Measurements from ENCODE around the gene TRPM3.

The TRPM3 gene

GRCh38 chr9:70603020-70603411, 518.4 kb downstream of the TRPM3 start:
- Mint-ChIP-seq H3K9me3 (ENCODE audit: low read depth) (no peaks in the 10 kb centered on the region), H3K4me3 (no peak overlapping the region), H3K4me1 (ENCODE audit: low read depth) (no peaks in the 10 kb centered on the region), H3K36me3 (no peaks in the 10 kb centered on the region), H3K27me3 (no peaks in the 10 kb centered on the region), H3K27ac (no peak overlapping the region)

GRCh38 chr9:70602321-70603019, 519.0 kb downstream of the TRPM3 start:
- no peak overlapping the region for H3K27ac Mint-ChIP-seq
- H3K27me3 Mint-ChIP-seq = no peaks in the 10 kb centered on the region
- H3K4me3 Mint-ChIP-seq = no peak overlapping the region
- no peaks in the 10 kb centered on the region for H3K9me3 Mint-ChIP-seq (ENCODE audit: low read depth)
- H3K4me1 Mint-ChIP-seq (ENCODE audit: low read depth) = no peaks in the 10 kb centered on the region
- no peaks in the 10 kb centered on the region for H3K36me3 Mint-ChIP-seq

GRCh38 chr9:70601000-70601951, 520.1 kb downstream of the TRPM3 start:
- Mint-ChIP-seq H3K9me3 (ENCODE audit: low read depth) (no peaks in the 10 kb centered on the region), H3K36me3 (no peaks in the 10 kb centered on the region), H3K4me1 (ENCODE audit: low read depth) (no peaks in the 10 kb centered on the region), H3K27me3 (no peaks in the 10 kb centered on the region), H3K4me3 (no peak overlapping the region), H3K27ac (no peak overlapping the region)

- H3K27me3 Mint-ChIP-seq = no peaks in the 10 kb centered on the region
- H3K27ac Mint-ChIP-seq = no peak overlapping the region
- H3K9me3 Mint-ChIP-seq (ENCODE audit: low read depth) = no peaks in the 10 kb centered on the region
- no peak overlapping the region for H3K4me3 Mint-ChIP-seq
- no peaks in the 10 kb centered on the region for H3K36me3 Mint-ChIP-seq
- H3K4me1 Mint-ChIP-seq (ENCODE audit: low read depth) = no peaks in the 10 kb centered on the region
These were observed 520.9 kb downstream of the TRPM3 start for GRCh38 chr9:70600506-70600905.

- no peaks in the 10 kb centered on the region for H3K36me3 Mint-ChIP-seq
These were observed 523.5 kb downstream of the TRPM3 start for GRCh38 chr9:70597886-70598285.

GRCh38 chr9:70595211-70595610, 526.2 kb downstream of the TRPM3 start:
- H3K4me3 Mint-ChIP-seq = no peak overlapping the region
- no peaks in the 10 kb centered on the region for H3K27me3 Mint-ChIP-seq
- no peaks in the 10 kb centered on the region for H3K36me3 Mint-ChIP-seq
- H3K9me3 Mint-ChIP-seq (ENCODE audit: low read depth) = no peaks in the 10 kb centered on the region
- no peaks in the 10 kb centered on the region for H3K4me1 Mint-ChIP-seq (ENCODE audit: low read depth)
- H3K27ac Mint-ChIP-seq = no peak overlapping the region

More at GRCh38 chr9:70597886-70598285, 523.5 kb downstream of the TRPM3 start:
- Mint-ChIP-seq H3K4me1 (ENCODE audit: low read depth) (no peaks in the 10 kb centered on the region), H3K27ac (no peak overlapping the region), H3K9me3 (ENCODE audit: low read depth) (no peaks in the 10 kb centered on the region), H3K4me3 (no peak overlapping the region), H3K27me3 (no peaks in the 10 kb centered on the region)

- no peaks in the 10 kb centered on the region for H3K27me3 Mint-ChIP-seq
- H3K4me3 Mint-ChIP-seq = no peak overlapping the region
- H3K9me3 Mint-ChIP-seq (ENCODE audit: low read depth) = no peaks in the 10 kb centered on the region
- no peaks in the 10 kb centered on the region for H3K36me3 Mint-ChIP-seq
- no peak overlapping the region for H3K27ac Mint-ChIP-seq
- H3K4me1 Mint-ChIP-seq (ENCODE audit: low read depth) = no peaks in the 10 kb centered on the region
These were observed 527.0 kb downstream of the TRPM3 start for GRCh38 chr9:70594386-70594944.

GRCh38 chr9:70593241-70593640, 528.2 kb downstream of the TRPM3 start:
- Mint-ChIP-seq H3K27me3 (no peaks in the 10 kb centered on the region), H3K27ac (no peak overlapping the region), H3K9me3 (ENCODE audit: low read depth) (no peaks in the 10 kb centered on the region)

GRCh38 chr9:70590315-70590677, 531.1 kb downstream of the TRPM3 start:
- no peaks in the 10 kb centered on the region for H3K9me3 Mint-ChIP-seq (ENCODE audit: low read depth)
- no peak overlapping the region for H3K4me3 Mint-ChIP-seq
- no peaks in the 10 kb centered on the region for H3K4me1 Mint-ChIP-seq (ENCODE audit: low read depth)
- H3K27me3 Mint-ChIP-seq = no peaks in the 10 kb centered on the region
- no peaks in the 10 kb centered on the region for H3K36me3 Mint-ChIP-seq
- no peak overlapping the region for H3K27ac Mint-ChIP-seq

More at GRCh38 chr9:70593241-70593640, 528.2 kb downstream of the TRPM3 start:
- no peaks in the 10 kb centered on the region for H3K36me3 Mint-ChIP-seq
- no peaks in the 10 kb centered on the region for H3K4me1 Mint-ChIP-seq (ENCODE audit: low read depth)
- no peak overlapping the region for H3K4me3 Mint-ChIP-seq

GRCh38 chr9:70589571-70590314, 531.7 kb downstream of the TRPM3 start:
- Mint-ChIP-seq H3K9me3 (ENCODE audit: low read depth) (no peaks in the 10 kb centered on the region), H3K27ac (no peak overlapping the region)

GRCh38 chr9:70588999-70589398, 532.4 kb downstream of the TRPM3 start:
- Mint-ChIP-seq H3K4me3 (no peak overlapping the region), H3K4me1 (ENCODE audit: low read depth) (no peaks in the 10 kb centered on the region), H3K36me3 (no peaks in the 10 kb centered on the region), H3K27me3 (no peaks in the 10 kb centered on the region), H3K9me3 (ENCODE audit: low read depth) (no peaks in the 10 kb centered on the region), H3K27ac (no peak overlapping the region)

More at GRCh38 chr9:70589571-70590314, 531.7 kb downstream of the TRPM3 start:
- no peak overlapping the region for H3K4me3 Mint-ChIP-seq
- no peaks in the 10 kb centered on the region for H3K4me1 Mint-ChIP-seq (ENCODE audit: low read depth)
- no peaks in the 10 kb centered on the region for H3K27me3 Mint-ChIP-seq
- no peaks in the 10 kb centered on the region for H3K36me3 Mint-ChIP-seq

- H3K4me1 Mint-ChIP-seq (ENCODE audit: low read depth) = no peaks in the 10 kb centered on the region
- H3K27ac Mint-ChIP-seq = no peak overlapping the region
- no peaks in the 10 kb centered on the region for H3K27me3 Mint-ChIP-seq
- H3K36me3 Mint-ChIP-seq = no peaks in the 10 kb centered on the region
- H3K4me3 Mint-ChIP-seq = no peak overlapping the region
- H3K9me3 Mint-ChIP-seq (ENCODE audit: low read depth) = no peaks in the 10 kb centered on the region
These were observed 533.0 kb downstream of the TRPM3 start for GRCh38 chr9:70588381-70588780.

GRCh38 chr9:70587201-70587600, 534.2 kb downstream of the TRPM3 start:
- H3K4me3 Mint-ChIP-seq = no peak overlapping the region
- no peak overlapping the region for H3K27ac Mint-ChIP-seq
- H3K4me1 Mint-ChIP-seq (ENCODE audit: low read depth) = no peaks in the 10 kb centered on the region
- no peaks in the 10 kb centered on the region for H3K27me3 Mint-ChIP-seq
- no peaks in the 10 kb centered on the region for H3K36me3 Mint-ChIP-seq
- H3K9me3 Mint-ChIP-seq (ENCODE audit: low read depth) = no peaks in the 10 kb centered on the region

GRCh38 chr9:70586476-70586875, 534.9 kb downstream of the TRPM3 start:
- H3K36me3 Mint-ChIP-seq = no peaks in the 10 kb centered on the region
- H3K27ac Mint-ChIP-seq = no peak overlapping the region

GRCh38 chr9:70581955-70582350, 539.5 kb downstream of the TRPM3 start:
- Mint-ChIP-seq H3K4me1 (ENCODE audit: low read depth) (peaks cover 2% of the 10 kb centered on the region), H3K36me3 (no peaks in the 10 kb centered on the region), H3K27ac (no peak overlapping the region), H3K9me3 (ENCODE audit: low read depth) (no peaks in the 10 kb centered on the region), H3K27me3 (no peaks in the 10 kb centered on the region), H3K4me3 (no peak overlapping the region)

More at GRCh38 chr9:70586476-70586875, 534.9 kb downstream of the TRPM3 start:
- Mint-ChIP-seq H3K4me3 (no peak overlapping the region), H3K27me3 (no peaks in the 10 kb centered on the region), H3K9me3 (ENCODE audit: low read depth) (no peaks in the 10 kb centered on the region), H3K4me1 (ENCODE audit: low read depth) (no peaks in the 10 kb centered on the region)
